HS-5 (cell line): ENCODE data around the gene KCNJ12.
"Not testable (repeated sequence)": the region's sequence is repeated elsewhere in the genome, so short reads cannot be mapped to it uniquely, and the experiment has no call there.

ENCODE experiments used
- DNase-seq: peaks from one replicate; pipeline ENCODE4 v3.0.0-alpha.2; 2012; ENCODE audit warnings: low read depth

Gene KCNJ12

DNA sequence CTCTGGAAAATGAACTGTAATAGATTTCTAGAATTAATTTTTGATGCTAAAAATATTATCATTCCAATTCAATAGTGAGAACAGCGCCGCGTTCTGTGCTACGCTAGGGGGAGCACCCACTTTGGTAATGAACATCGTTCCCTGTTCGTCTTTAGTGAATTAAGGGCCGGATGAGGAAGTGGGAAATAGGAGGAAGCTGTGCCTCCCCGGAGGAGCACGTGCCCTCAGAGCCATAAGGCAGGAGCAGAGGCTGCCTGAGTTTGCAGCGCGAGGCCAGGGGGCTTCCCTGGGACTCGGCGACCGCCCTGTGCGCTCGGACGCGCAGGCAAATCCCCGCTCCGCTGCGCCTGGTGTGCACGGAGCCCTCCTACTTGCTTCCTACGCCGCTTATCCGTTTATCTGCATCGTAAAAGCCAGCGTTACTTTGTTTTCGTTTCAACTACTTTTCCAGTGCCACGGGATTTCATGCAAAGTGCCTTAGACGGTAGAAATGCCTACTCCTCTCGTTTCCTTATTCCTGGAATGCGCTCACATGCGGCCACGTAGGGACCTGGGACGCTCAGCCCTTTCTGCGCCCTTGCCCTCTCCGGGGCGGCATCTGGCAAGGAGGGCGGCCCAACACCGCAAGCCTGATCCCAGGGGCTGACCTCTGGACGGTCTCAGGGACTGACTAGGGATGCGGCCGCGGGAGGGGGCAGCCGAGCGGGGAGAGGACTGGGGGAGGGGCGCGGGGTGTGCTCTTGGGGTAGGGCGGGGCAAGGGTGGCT, 76.4 kb downstream of the KCNJ12 start:
- DNase-seq: peak; percentile 37

GRCh38 chr17:21453144-21453898, 77.2 kb downstream of the KCNJ12 start:
- no peak for DNase-seq

GRCh38 chr17:21454006-21454405, 77.8 kb downstream of the KCNJ12 start:
- not testable (repeated sequence) for DNase-seq

- DNase-seq: no peak
These were observed 78.3 kb downstream of the KCNJ12 start for GRCh38 chr17:21454441-21454840.

DNA sequence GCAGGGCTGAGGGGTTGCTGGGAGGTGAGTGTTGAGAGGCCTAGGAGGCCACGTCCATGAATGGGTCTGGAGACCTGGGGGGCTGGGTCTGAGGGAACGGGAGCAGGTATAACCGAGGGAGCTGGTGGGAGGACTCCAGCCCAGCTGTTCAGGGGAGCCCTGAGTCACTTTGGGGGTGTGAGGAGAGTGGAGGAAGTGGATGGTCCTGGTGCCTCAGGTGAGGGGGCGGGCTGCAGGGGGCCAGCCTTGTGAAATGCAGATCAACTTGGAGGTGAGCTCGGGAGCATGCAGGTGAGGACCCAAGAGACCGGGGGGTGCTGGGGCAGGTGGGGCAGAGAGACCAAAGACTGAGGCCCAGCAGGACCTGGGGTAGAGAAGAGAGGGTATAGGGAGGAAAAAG, 79.6 kb downstream of the KCNJ12 start:
- DNase-seq: no peak

- DNase-seq: not testable (repeated sequence)
These were observed 80.3 kb downstream of the KCNJ12 start for GRCh38 chr17:21456449-21456848.

DNA sequence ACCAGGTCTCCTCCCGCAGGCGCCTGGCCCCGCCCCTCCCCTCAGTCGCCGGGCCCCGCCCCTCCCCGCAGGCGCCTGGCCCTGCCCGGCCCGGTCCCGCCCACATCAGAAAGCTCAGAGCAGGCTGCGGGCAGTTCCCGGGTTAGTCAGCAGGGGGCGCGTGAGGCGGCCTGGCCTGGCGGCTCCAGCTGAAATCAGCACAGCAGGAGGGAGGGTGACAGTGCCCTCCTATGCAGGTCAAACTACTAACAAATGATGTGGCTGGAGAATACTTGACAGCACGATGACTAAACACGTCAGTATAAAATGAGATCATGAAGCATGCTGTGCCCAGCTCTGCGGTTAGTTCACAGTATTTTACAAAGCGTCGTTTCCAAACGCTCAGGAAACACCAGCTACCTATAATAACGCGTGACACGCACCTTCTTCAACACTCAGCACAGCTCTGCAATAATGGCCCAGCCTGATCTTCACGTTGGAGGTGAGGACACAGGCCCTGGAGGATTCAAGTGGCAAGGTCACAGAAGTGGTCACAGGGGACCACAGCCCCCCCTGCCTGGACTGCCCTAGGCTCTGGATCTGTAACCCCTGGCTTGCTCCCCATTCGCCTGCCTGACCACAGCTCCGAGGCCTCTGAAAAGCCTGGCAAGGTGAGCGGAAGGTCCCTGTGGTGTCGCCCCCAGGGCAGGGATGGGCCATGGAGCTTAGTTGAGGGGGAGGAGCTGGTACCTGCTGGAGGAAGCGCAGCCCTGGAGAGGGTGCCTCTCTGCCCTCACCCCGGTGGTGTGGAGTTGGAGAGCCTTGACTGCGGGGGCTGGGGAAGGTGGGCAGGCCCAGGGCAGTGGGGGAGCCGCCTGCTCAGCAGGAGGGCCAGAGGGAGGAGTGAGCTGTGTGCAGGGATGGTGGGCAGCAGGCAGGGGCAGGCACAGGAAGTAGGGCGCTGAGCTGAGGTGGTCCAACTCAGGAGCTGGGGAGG, 81.2 kb downstream of the KCNJ12 start:
- peak; percentile 89 for DNase-seq

GRCh38 chr17:21458054-21458453, 81.9 kb downstream of the KCNJ12 start:
- no peak for DNase-seq

- DNase-seq: no peak
These were observed 83.4 kb downstream of the KCNJ12 start for GRCh38 chr17:21459536-21459935.

GRCh38 chr17:21460358-21460757, 84.2 kb downstream of the KCNJ12 start:
- no peak for DNase-seq

DNA sequence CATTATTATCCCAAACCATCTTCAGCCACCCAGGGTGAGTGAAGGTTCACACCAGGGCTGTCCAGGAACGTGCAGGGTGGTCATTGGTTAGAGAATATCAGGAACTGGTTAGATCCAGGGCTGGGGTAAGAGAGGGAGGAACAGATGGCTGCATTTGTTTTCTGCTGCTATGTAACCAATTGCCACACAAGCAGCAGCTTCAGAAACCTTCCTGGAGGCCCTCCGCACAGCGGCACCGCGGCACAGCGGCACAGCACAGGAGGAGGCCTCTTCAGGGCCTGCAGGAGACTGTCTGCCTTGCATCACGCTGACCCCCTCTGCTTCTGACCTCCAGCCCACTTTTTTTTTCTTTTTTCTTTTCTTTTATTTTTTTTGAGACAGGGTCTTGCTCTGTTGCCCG, 86.1 kb downstream of the KCNJ12 start:
- DNase-seq: no peak

- no peak for DNase-seq
These were observed 87.1 kb downstream of the KCNJ12 start for GRCh38 chr17:21463204-21463661.

DNA sequence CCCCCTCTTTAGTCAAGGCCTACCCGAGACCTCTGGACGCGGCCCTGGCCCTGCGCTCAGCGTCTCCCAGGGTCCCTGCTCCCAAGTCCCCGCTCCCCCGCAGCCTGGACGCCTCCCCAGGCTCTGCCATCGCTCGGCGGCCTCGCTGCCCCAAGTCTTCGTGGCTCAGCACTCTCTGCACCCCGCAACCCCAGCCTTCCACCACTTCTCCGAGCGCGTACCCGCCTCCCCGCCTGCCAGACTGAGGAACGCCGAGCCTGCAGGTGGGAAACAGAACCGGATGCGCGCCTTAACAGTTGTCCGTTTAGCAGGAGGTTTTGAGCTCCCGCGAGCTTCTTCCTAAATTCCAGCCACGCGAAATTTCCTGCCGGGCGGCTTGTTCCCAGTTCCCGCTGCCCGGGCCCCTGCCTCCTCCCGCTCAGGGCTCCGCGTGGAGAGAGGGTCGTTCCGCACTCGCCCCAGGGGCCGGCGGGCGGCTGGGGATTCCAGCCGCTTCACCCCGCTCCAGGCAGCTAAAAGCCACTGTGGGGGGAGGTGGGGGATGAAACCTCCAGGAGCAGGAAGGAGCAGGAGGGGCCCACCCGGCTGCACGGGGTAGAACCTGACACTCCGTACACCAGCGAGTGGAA, 87.7 kb downstream of the KCNJ12 start:
- no peak for DNase-seq

DNA sequence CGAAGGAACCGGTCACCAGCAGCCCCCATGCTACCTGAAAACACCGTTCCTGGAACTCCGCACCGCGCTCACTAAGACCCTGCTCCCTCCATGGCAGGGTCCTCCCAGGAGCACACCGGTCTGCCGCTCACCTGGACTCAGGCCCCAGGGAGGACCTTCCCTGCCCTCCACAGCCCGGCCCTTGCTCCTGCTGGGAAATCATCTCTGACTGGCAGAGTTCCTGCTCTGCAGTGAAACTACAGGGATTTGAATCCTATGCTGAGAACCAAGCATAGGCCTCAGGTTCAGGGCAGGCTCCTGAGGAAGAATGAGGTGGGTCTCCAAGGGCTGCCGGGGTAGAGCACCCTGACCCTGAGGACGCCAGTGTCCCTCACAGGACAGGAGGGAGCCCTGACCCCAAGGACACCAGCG, 88.5 kb downstream of the KCNJ12 start:
- DNase-seq: no peak

DNA sequence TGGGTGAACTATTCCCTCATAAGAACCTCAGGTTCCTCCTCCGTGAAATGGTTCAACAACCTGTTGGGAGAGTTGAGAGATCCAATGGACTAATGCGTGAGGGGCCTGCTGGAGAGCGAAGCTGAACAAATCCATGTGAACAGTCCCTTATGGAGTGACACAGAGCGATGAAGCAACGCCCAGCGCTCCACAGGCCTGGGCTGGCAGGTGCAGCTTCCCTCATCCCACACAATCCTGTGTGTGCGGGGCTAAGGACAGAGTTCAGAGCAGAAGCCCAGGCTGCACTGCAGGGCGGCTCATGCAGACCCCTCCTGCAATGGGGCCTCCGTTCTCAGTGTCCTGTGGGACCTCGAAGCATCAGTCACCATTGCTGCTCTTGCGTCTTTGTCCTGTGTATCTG, 90.4 kb downstream of the KCNJ12 start:
- DNase-seq: no peak

DNA sequence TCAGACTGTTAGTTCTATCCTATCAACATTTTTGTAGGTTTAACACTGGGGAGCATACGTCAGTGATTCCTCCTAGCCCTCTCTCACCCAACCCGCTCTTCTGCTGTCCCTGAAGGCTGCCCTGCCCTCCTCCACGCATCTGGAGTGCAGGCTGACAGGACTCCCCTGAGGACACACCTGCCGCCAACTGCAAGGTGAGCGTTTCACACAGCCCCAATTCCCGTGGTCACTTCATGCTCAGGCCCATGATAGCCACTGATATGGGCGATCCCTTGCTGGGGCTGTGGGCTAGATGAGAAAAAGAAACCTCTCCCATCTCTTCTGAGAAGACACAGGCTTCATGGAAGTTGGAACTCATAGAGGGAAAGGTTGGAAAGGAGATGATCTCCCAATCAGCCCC, 91.0 kb downstream of the KCNJ12 start:
- no peak for DNase-seq

- no peak for DNase-seq
These were observed 91.8 kb downstream of the KCNJ12 start for GRCh38 chr17:21467739-21468490.
